NCI-H187 treated with DMSO at 0.1 percent for 48 hours (cell line): ENCODE measurements around the gene CLEC17A.

Experiments used
- DNase-seq: peaks from one replicate; lab custom pipeline; 2025; lab: John Stamatoyannopoulos, UW

Gene CLEC17A

DNA sequence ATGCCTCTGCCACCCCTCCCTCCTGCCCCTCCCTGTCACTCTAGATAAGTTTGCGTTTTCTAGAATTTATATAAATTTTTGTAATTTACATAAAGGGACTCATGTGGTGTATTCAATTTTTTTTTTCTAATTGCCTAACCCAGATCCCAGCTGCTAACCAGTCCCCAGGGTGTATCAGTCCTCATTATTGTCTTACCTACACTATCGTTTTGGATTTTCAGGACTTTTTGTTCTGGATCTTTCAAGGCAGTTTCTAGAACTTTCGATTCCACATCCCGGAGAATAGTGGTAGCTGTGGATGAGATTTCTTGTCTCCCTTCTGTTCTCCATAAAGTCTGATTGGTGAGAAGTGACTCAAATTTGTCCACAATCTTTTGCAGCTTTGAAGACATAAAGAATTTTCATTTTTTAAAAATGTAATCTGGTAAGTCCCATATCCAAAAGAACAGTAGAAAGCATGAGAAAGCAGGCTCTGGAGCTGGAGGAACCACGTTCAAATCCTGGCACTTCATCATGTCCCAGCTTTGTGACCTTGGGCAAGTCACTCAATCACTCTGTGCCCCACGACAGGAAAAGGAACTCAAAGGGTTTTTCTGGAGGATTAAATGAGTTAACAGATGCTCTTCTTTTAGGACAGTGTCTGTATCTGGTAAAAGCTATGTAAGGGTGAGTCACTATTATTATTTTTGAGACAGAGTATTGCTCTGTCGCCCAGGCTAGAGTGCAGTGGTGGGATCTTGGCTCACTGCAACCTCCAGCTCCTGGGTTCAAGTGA is 72.1 kb downstream of the CLEC17A start:
- DNase-seq, result no peak

DNA sequence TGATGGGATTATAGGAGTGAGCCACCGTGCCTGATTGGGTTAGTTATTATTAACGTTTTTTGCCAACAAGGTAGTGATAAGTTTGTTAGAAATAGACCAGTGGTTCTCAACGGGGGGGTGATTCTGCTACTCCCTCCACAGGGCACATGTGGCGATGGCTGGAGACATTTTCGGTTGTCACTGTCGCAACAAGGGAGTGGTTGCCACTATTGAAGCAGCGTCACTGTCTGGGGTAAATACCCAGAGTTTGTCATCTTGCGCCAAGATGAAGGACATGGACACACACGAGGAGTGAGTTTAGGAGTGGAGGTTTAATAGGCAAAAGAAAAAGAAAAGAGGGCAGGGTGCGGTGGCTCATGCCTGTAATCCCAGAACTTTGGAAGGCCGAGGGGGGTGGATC is 72.8 kb downstream of the CLEC17A start:
- no peak for DNase-seq

DNA sequence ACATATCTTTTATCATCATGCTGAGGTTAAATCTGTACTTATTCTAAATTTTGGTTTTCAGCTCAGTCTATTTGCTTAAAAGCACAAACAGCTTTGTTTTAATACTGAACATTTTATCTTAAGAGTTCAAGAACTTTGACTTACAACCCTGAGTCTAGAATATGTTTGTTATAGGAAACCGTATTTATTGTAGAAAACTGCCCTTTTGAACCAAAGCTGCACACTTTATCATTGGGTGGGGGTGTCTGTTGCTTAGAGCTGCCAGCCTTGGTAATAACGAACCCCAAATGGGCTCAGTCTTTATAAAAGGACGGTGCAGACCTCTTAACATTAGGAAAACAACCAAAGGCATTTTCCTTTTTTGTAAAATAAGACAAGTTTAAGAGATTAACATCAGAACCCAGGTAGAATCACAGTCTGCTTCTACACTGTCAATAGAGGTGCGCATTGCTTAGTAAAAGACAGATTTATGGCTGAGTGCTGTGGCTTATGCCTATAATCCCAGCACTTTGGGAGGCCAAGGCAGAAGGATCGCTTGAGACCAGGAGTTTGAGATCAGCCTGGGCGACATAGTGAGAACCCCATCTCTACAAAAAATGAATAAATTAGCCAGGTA is 77.1 kb downstream of the CLEC17A start:
- no peak for DNase-seq

DNA sequence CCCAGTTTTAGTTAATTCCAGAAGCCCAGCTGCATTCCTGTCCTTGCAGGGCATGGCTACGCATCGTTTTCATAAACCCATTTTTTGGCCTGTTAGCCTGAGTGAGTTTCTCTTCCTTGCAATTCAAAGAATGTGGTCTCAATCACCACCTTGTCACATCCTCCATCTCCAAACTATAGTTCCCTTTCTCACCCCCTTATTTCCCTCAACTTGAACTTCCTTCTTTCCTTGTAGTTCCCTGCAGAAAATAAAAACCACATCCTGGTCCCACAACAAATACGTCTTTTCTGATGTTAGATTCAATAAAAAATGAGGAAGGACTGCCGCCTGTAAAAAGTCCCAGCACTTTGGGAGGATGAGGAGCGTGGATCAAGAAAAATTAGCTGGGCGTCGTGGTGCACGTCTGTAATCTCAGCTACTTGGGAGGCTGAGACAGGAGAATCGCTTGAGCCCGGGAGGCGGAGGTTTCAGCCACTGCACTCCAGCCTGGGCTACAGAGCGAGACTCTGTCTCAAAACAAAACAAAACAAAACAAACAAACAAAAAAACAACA is 78.6 kb downstream of the CLEC17A start:
- no peak for DNase-seq
